IPS DF 4.7 (cell line): ENCODE results near the gene CP.

Experiments used
- DNase-seq: peaks from one replicate; pipeline ENCODE4 v3.0.0-alpha.2; 2013; ENCODE audit warnings: low spot score; ENCODE audit errors: extremely low read depth

CP gene

GRCh38 chr3:149186219-149186618 is 35.4 kb downstream of the CP start:
- no peak for DNase-seq

GRCh38 chr3:149181182-149181581 is 40.4 kb downstream of the CP start:
- no peak for DNase-seq

- DNase-seq: no peak
Measured at GRCh38 chr3:149180057-149180573, 41.5 kb downstream of the CP start.

- no peak for DNase-seq
Measured at GRCh38 chr3:149179220-149179619, 42.4 kb downstream of the CP start.

GRCh38 chr3:149177122-149177521 is 44.5 kb downstream of the CP start:
- DNase-seq: no peak

GRCh38 chr3:149174901-149175300 is 46.7 kb downstream of the CP start:
- DNase-seq: no peak

GRCh38 chr3:149170672-149171071 is 51.0 kb downstream of the CP start:
- no peak for DNase-seq

- no peak for DNase-seq
Measured at GRCh38 chr3:149167898-149168297, 53.7 kb downstream of the CP start.

GRCh38 chr3:149163066-149163465 is 58.6 kb downstream of the CP start:
- DNase-seq: no peak

GRCh38 chr3:149162007-149162406 is 59.6 kb downstream of the CP start:
- no peak for DNase-seq

GRCh38 chr3:149160754-149161300 is 60.8 kb downstream of the CP start:
- DNase-seq: no peak

- DNase-seq: no peak
Measured at GRCh38 chr3:149153402-149153801, 68.2 kb downstream of the CP start.

- no peak for DNase-seq
Measured at GRCh38 chr3:149152420-149152819, 69.2 kb downstream of the CP start.

- no peak for DNase-seq
Measured at GRCh38 chr3:149151843-149152242, 69.8 kb downstream of the CP start.

GRCh38 chr3:149150436-149150835 is 71.2 kb downstream of the CP start:
- no peak for DNase-seq

- no peak for DNase-seq
Measured at GRCh38 chr3:149145974-149146373, 75.7 kb downstream of the CP start.

- no peak for DNase-seq
Measured at GRCh38 chr3:149145356-149145755, 76.3 kb downstream of the CP start.

- DNase-seq: no peak
Measured at GRCh38 chr3:149142682-149143081, 78.9 kb downstream of the CP start.

- DNase-seq: no peak
Measured at GRCh38 chr3:149134575-149134974, 87.1 kb downstream of the CP start.

- no peak for DNase-seq
Measured at GRCh38 chr3:149131589-149131988, 90.0 kb downstream of the CP start.

GRCh38 chr3:149129326-149130205 is 92.1 kb downstream of the CP start, which contains the start of gene HPS3:
Gene HPS3, plus strand, starts transcription at chr3:149129638. Its CDS starts 86 bp downstream, at chr3:149129724.
- DNase-seq: no peak

- no peak for DNase-seq
Measured at GRCh38 chr3:149128821-149129220, 92.8 kb downstream of the CP start.
